GDM1 (cell line): ENCODE measurements around the gene MPI.
"Not testable (repeated sequence)": the region's sequence is repeated elsewhere in the genome, so short reads cannot be mapped to it uniquely, and the experiment has no call there.

Source experiments
- DNase-seq: peaks from one replicate; lab custom pipeline; 2025; lab: John Stamatoyannopoulos, UW

The MPI gene

GRCh38 chr15:74933573-74933972 lies 43.7 kb downstream of the MPI start:
- DNase-seq, result no peak

- not testable (repeated sequence) for DNase-seq
Measured at GRCh38 chr15:74935193-74935592, 45.4 kb downstream of the MPI start.

GRCh38 chr15:74937272-74937589 lies 47.4 kb downstream of the MPI start:
- DNase-seq, result no peak

- DNase-seq, result peak; percentile 93
Measured at GRCh38 chr15:74937590-74938371, 47.9 kb downstream of the MPI start, which contains the start of gene COX5A. Gene COX5A, minus strand, starts transcription at chr15:74938073. Its CDS starts 59 bp downstream, at chr15:74938014.

GRCh38 chr15:74950078-74950908 lies 60.5 kb downstream of the MPI start:
- DNase-seq, result peak; percentile 63

GRCh38 chr15:74951006-74951405 lies 61.2 kb downstream of the MPI start:
- DNase-seq, result no peak
